Endometrium (tissue), 2 donors: Measurements from ENCODE around the gene CHSY1.
"Not testable (repeated sequence)": the region's sequence is repeated elsewhere in the genome, so short reads cannot be mapped to it uniquely, and the experiment has no call there.

Experiments used
- FAIRE-seq: peaks from 2 replicates; lab custom pipeline; 2012; peaks lifted over from hg19 to GRCh38; lab: Jason Lieb, UNC
- donor health status: control.
- donor health status: control.

CHSY1 gene, protein sequence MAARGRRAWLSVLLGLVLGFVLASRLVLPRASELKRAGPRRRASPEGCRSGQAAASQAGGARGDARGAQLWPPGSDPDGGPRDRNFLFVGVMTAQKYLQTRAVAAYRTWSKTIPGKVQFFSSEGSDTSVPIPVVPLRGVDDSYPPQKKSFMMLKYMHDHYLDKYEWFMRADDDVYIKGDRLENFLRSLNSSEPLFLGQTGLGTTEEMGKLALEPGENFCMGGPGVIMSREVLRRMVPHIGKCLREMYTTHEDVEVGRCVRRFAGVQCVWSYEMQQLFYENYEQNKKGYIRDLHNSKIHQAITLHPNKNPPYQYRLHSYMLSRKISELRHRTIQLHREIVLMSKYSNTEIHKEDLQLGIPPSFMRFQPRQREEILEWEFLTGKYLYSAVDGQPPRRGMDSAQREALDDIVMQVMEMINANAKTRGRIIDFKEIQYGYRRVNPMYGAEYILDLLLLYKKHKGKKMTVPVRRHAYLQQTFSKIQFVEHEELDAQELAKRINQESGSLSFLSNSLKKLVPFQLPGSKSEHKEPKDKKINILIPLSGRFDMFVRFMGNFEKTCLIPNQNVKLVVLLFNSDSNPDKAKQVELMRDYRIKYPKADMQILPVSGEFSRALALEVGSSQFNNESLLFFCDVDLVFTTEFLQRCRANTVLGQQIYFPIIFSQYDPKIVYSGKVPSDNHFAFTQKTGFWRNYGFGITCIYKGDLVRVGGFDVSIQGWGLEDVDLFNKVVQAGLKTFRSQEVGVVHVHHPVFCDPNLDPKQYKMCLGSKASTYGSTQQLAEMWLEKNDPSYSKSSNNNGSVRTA

DNA sequence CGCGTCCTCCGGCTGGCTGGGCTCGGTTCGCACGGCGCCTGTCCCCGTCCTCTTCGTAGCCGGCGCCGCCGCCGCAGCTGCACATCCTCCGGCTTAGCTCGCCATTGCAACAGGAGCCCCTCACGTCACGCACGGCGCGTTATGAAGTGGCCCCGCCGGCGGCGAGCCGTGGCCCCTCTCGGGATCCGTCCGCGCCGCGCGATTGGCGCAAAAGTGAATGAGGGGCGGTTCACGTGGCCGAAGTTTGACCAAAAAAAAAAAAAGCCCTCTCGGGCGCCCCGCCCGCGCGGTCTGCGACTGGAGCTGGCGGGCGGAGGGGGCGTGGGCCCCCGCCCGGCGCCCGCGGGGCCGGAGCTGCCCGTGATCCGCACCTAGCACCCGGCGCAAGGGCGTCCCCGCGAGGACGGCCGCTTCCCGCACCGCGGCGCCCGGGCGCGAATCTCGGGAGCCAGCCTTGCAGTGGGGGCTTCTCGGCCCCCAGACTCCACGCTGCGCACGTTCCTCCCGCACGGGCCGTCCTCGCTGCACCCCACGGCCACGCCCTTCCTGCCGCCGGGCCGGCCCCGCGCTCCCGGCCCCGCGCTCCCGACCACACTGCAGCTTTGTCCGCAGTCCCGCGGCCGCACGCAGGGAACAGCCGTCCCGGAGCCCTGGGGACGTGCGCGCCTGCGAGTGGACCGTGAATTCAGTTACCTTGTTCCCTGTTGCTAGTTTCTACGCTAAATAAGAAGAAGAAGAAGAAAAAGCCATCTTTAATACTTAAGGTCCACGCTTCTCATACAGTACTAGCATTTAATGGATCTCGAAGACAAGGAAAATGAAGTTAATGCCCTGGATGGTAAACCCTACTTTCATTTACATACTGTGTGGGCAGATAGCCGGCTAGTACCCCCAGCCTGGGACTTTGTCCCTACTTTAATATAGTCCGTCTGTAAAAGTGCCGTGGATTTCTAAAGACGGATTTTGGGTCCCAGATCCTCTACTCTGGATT, at the start of gene CHSY1:
Gene CHSY1 (minus strand): TSS at position 219 of the 991 bp plus-strand sequence. CDS start 592 bp downstream, outside the sequence.
- no peak for FAIRE-seq

DNA sequence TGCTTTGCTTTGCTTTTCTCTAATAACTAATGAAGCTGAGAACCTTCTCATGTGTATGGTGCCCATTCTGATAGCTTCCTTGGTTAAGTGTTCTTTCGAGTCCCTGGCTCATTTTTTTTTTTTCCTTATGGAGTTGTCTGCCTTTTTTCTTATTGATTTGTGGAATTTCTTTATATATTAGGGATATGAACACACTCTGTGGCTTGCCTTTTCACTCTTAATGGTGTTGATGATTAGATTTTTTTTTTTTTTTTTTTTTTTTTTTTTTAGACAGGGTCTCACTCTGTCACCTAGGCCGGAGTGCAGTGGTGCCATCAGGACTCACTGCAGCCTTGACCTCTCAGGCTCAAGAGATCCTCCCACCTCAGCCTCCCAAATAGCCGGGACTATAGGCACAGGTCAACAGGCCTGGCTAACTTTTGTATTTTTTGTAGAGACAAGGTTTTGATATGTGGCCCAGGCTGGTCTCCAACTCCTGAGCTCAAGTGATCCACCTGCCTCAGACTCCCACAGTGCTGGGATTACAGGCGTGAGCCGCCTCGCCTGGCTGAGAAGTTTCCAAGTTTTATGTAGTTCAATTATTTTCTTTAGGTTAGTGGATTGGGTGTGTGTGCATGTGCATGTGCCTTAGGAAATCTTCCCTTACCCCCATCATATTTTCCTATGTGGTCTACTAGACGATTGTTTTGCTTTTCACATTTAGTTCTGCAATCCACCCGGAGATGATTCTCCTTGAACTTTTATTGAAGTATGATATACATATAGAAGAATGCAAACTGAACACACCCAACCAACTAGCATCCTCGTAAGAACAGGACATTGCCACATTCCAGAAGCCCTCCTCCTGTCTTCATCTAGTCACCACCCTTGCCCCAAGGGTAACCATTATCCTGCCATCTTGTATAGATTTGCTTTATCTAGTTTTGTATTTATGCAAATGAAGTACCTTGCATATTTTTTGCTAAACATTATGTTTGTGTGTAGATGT, 44.9 kb upstream of the CHSY1 start:
- FAIRE-seq, result no peak

DNA sequence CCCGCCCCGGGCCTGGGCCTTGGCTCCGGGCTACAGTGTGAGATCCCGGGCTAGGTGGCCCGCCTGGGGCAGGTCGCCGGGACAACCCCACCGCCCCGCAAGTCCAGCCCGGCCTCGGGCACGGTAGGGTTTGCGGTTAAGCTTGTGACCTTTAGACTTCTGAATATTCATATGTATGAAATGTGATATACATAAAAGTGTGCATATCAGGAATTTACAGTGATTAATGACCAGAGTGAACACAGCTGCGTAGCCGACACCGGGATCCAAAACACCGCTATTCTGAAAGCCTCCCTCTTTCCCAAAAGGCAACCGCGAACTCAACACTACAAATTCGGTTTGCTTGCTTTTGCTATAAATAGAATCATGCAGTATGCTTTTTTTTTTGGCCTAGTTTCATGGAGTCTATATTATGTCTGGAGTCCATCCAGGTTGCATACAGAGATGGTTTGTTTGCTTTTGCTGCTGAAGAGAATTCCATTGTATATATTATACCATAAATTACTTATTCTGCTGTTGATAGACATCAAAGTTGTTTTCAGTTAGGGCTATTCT, 43.8 kb upstream of the CHSY1 start:
- no peak for FAIRE-seq

GRCh38 chr15:101294731-101295606, 43.1 kb upstream of the CHSY1 start, which contains the start of gene SNRPA1:
SNRPA1 (minus strand) TSS chr15:101295248; CDS start chr15:101295178, 70 bp downstream.
- no peak for FAIRE-seq

DNA sequence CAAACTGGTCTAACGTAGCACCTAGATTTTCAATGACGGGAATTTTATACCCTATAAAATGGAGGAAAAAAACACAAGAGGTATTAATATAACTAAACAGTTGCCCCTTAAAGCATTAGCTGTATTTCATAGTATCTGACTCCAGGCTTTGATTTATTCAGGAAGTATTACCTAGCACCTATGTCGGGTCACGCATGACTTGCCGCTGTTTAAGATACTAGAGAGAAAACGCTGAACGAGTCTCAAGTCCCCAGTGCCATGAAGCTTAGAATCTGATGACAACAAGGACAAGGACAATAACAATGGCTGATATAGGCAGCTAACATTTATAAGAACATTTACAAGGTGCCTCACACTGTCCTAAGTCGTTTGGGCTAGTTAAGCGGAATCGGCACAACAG, 41.3 kb upstream of the CHSY1 start:
- no peak for FAIRE-seq

- no peak for FAIRE-seq
Measured at GRCh38 chr15:101288905-101289513, 37.2 kb upstream of the CHSY1 start.

GRCh38 chr15:101287342-101287741, 35.5 kb upstream of the CHSY1 start:
- FAIRE-seq, result not testable (repeated sequence)

- no peak for FAIRE-seq
Measured at GRCh38 chr15:101286471-101287114, 34.7 kb upstream of the CHSY1 start.

GRCh38 chr15:101283931-101284330, 32.1 kb upstream of the CHSY1 start:
- no peak for FAIRE-seq

GRCh38 chr15:101280007-101280406, 28.2 kb upstream of the CHSY1 start:
- FAIRE-seq, result no peak

DNA sequence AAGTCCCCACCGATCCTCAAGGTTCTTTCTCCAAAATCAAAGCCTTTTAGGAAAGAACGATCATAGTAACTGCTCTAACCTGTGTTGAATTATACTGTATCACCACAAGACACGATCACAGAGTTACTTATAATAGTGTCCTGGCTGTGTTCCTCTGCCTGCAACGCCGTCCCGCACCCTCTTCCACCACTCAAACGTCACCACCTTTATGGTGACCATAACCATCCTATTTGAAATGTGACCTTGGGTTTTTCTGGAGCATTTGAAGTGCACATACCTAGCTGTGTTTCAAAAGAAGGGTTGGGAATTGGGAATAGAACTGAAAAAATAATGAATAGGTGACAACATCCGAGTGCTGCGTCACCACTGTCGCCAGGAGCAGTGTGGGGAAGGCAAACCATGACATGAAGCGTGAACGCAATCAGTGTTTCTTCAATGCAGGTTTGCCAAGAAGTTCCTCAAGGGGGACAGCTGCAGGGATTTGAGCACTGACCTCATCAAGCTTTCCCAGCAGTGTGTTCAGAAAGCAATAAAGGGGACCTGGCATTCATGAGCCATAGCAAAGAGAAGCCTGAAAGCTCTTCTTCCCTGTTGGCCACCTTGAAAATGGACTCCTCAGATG, 26.2 kb upstream of the CHSY1 start:
- FAIRE-seq, result no peak

DNA sequence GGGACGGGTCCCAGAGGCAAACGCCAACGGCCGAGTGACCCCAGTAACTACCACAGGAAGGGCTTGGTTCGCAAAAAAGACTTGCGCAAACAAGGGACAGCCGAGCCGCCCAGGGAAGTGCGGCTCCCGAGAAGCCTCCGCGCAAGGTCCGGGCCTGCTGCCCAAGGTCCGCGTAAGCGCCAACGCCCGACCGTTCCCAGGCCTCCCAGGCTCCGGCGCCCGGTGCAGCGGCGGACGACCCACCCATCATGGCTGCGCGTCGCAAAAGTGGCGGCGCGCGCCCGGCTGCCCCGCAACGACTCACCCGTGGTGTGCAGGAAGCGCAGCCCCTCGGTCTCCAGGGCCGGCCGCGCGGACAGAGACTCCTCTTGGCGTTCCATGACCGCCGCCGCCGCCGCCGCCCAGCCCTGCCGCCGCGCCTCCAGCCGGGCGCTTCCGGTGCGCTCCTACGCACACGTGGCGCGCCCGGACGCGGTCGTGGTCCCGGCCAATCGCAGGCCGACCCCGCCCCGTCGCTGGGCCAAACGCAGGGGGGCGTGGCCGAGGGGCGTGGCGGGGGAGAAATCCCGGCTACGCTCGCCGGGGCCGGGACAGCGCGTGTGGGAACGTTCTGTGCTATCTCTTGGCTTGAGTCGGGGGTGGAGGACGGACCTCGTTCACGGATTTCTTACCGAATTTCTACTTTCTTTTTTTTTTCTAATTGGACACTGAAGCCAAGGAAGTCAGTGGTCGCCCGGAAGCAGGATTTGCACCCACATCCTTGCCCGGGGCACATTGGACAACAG, 25.4 kb upstream of the CHSY1 start, which contains the start of gene SELENOS:
Gene SELENOS (minus strand): TSS at position 448 of the 785 bp plus-strand sequence. CDS start 68 bp downstream, at position 380.
- FAIRE-seq, result no peak

GRCh38 chr15:101276501-101277037, 24.7 kb upstream of the CHSY1 start:
- FAIRE-seq, result no peak

DNA sequence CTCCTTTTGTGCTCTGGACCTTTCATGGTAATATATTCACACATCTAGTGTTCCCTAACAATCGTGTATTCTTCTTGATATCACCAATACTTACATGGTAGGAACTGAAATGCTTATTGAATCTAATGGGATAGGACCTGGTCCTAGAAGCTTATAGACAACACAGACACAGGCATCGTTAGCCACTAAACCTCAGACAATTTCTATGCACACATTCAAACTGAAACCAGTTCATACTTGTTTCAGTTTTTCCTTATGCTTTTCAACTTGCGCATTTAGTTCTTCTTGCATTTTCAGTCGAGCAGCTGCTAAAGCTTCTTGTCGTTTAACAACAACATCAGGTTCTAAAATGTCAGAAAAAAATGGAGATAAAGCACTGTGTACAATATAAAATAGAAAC, 23.2 kb upstream of the CHSY1 start:
- no peak for FAIRE-seq

DNA sequence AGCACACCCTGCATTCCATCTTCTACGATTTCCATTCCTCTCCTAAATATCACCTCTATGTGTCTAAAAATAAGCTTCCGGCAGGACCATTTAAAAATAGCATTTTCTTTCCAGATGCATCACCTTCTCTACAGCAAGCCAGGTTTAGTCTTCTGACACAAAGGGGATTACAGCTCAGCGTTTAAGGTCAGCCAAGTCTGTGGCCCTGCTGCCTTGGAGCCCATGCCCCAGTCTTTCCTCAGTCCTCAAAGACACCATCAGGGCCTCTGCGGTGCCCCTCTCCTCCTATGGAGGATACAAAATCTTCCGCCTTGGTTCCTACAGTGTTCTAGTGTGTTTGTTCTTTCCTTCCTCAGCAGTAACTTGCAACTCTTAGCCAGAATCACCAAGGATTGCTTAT, 21.7 kb upstream of the CHSY1 start:
- no peak for FAIRE-seq

DNA sequence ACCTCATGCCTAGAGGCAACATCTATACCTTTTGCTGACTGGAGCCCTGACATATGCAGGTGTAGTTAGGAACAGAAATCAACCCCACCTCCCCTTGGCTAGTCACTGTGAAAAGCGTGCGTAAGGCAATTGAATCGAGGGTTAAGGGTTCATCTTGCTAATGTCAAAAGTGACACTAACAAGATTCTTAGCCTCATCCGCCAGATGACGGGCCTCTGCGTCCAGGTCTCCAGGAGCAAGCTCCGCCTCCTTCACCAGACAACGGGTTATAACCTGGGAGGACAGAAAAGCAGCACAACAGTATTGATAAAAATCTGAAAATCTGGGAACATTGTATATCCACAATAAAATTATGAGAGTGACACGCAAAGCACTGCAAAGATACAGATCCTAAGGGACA, 20.7 kb upstream of the CHSY1 start:
- no peak for FAIRE-seq
